ENCODE results near the gene NFIB.

Gene NFIB

DNA sequence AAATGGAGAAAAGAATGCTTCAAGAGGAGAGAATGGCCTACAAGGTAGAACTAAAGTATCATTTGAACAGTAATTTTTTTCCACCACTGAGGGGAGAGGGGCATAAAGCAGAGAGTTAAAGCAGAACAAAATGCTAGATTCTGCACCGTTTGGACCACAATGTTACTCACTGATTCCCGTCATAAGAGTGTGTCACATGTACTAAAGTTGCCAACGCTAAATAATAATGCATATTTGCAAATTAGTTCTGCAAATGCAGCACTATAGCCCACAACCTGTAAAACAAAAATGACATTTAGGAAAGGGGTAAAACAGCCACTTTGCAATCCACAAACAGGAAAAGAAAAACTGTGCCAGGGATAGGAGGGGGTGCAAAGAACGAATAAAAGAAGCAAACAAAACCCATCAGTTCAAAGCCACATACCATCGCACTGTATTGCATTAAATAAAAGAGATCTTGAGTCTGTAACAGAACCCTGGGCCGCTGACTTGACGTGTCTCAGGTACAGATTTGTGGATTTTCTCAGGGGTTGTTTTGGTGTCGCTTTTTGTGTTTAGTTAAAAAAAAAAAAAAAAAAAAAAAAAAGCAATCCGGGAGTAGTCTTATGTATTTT lies 7.7 kb upstream of the NFIB start:
- H3K4me2 ChIP-seq: peak overlapping the region; percentile 78
- peak overlapping the region; percentile 80 for H3K4me3 ChIP-seq
- H3K27ac ChIP-seq: peak overlapping the region; percentile 89
- peak overlapping the region; percentile 88 for H3K9ac ChIP-seq
- no peaks in the 10 kb centered on the region for H3K9me3 ChIP-seq
- H3K27me3 ChIP-seq: no peaks in the 10 kb centered on the region
- peaks cover 42% of the 10 kb centered on the region for H3K4me1 ChIP-seq
- H3K36me3 ChIP-seq: no peaks in the 10 kb centered on the region
- H4K20me1 ChIP-seq: no peaks in the 10 kb centered on the region
- TF ChIP-seq Cebpa-rat (IDR thresholded peaks at IDR 0.05): no peak

GRCh38 chr9:14320271-14321181 lies 6.6 kb upstream of the NFIB start:
- no peak for TF ChIP-seq Cebpa-rat (IDR thresholded peaks at IDR 0.05)
- Histone ChIP-seq H3K9ac (no peak overlapping the region), H3K4me3 (no peak overlapping the region), H4K20me1 (no peaks in the 10 kb centered on the region), H3K36me3 (no peaks in the 10 kb centered on the region), H3K9me3 (peaks cover 9% of the 10 kb centered on the region; the same call in 1 of the 2 replicates), H3K27ac (no peak overlapping the region), H3K4me2 (peak overlapping the region; percentile 78), H3K27me3 (no peaks in the 10 kb centered on the region), H3K4me1 (peaks cover 34% of the 10 kb centered on the region)

DNA sequence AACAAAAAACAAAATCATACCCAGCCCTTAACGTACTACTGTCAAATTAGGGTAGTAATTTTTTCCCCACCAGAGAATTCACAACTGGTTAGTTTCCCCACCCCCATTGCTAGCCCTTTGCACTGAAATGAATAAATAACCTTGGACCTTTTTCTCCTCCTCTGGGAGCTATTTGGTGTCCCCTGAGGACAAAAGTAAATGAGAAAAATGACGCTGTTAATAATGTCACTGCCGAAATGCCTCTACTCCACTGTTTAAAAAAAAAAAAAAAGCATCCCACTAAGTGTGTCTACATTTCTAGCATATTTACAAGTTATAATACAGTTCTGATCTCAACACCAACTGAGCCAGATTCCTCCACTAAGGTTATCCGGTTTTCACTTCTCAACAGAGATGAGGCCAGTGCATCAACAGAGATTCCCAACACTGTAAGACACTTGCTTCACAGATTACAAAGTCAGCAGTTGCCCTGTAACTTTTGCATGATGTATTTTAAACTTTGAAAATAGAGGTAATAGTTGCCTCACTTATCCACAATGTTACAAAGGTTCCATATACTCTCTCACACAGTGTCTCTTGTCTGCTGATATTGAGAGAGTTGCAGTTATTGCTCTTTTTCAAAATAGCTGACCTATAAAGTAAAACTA lies 5.1 kb upstream of the NFIB start:
- peak overlapping the region; percentile 25 for H3K4me2 ChIP-seq
- H3K9ac ChIP-seq: no peak overlapping the region
- TF ChIP-seq Cebpa-rat (IDR thresholded peaks at IDR 0.05): no peak
- no peaks in the 10 kb centered on the region for H3K36me3 ChIP-seq
- H3K4me3 ChIP-seq: no peak overlapping the region
- peaks cover 34% of the 10 kb centered on the region for H3K4me1 ChIP-seq
- no peaks in the 10 kb centered on the region for H3K27me3 ChIP-seq
- no peak overlapping the region for H3K27ac ChIP-seq
- H3K9me3 ChIP-seq: peaks cover 22% of the 10 kb centered on the region
- H4K20me1 ChIP-seq: no peaks in the 10 kb centered on the region

DNA sequence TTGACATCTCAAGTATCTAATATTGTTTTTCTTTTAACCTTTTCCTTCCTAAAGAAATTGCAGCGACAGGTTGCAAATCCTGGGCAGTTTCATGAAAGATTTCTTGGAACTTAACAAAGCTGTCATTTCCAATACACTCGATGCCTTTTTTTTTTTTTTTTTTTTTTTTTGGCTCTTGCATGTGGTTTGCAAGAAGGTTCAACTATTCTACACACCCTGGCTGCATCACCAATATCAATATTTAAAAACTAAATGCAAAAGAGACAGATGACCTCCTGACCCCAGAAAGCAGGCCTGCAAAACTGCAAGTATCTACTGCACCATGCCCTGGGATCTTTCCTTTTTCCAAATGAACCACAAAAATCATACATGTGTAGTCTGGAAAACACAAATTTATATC lies 4.4 kb upstream of the NFIB start:
- H3K4me2 ChIP-seq: peak overlapping the region; percentile 25
- H3K27ac ChIP-seq: no peak overlapping the region

GRCh38 chr9:14317667-14318320 lies 3.9 kb upstream of the NFIB start:
- no peak overlapping the region for H3K4me2 ChIP-seq
- H3K4me3 ChIP-seq: no peak overlapping the region
- no peak overlapping the region for H3K27ac ChIP-seq

More for the DNA sequence above, 4.4 kb upstream of the NFIB start:
- no peak for TF ChIP-seq Cebpa-rat (IDR thresholded peaks at IDR 0.05)
- no peak overlapping the region for H3K9ac ChIP-seq
- H3K9me3 ChIP-seq: peaks cover 26% of the 10 kb centered on the region
- peaks cover 34% of the 10 kb centered on the region for H3K4me1 ChIP-seq
- no peak overlapping the region for H3K4me3 ChIP-seq
- H4K20me1 ChIP-seq: no peaks in the 10 kb centered on the region
- H3K36me3 ChIP-seq: no peaks in the 10 kb centered on the region
- H3K27me3 ChIP-seq: no peaks in the 10 kb centered on the region

GRCh38 chr9:14316602-14317300 lies 2.8 kb upstream of the NFIB start:
- H3K27me3 ChIP-seq: no peaks in the 10 kb centered on the region
- no peak overlapping the region for H3K27ac ChIP-seq
- TF ChIP-seq Cebpa-rat (IDR thresholded peaks at IDR 0.05): no peak
- H3K9ac ChIP-seq: no peak overlapping the region
- peaks cover 33% of the 10 kb centered on the region for H3K4me1 ChIP-seq
- peaks cover 33% of the 10 kb centered on the region for H3K9me3 ChIP-seq
- H3K4me3 ChIP-seq: no peak overlapping the region
- no peak overlapping the region for H3K4me2 ChIP-seq
- H3K36me3 ChIP-seq: no peaks in the 10 kb centered on the region
- no peaks in the 10 kb centered on the region for H4K20me1 ChIP-seq

More at GRCh38 chr9:14317667-14318320, 3.9 kb upstream of the NFIB start:
- H3K4me1 ChIP-seq: peaks cover 34% of the 10 kb centered on the region
- peaks cover 32% of the 10 kb centered on the region for H3K9me3 ChIP-seq
- H3K36me3 ChIP-seq: no peaks in the 10 kb centered on the region
- H4K20me1 ChIP-seq: no peaks in the 10 kb centered on the region
- TF ChIP-seq Cebpa-rat (IDR thresholded peaks at IDR 0.05): no peak
- H3K9ac ChIP-seq: no peak overlapping the region
- no peaks in the 10 kb centered on the region for H3K27me3 ChIP-seq

DNA sequence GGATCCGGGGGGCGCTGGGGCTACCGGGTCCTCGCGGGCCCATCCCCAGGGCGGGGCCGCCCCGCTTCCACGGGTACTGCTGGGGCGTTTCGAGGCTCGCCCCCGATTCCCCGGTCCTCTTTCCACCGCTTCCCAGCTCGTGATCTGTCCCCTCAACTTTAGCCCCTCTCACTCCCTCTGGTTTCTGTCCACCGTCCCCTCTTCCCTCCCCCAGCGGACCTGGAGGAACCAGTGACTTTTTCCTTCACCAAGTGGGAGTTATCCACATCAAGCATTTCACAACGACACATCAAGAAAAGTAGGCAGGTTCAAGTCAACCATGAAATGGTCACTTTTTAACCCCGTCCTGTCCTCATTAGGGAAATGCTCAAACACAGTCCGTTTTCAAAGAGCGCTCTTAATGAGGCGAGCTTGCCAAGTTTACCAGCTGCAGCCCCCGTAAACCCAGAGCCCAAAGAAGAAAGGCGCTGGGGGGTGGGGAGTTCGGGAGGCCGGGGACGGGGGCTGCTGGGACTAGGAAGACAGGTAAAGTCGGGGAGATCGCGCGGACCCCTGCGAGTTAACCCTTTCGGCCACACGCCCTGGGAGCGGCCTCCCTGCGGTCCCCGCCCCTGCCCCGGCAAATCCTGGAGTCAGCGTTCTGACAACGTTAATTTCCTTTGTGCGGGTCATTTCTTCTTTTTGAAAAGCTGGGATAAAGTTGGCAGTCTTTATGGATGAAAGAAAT lies 2.1 kb upstream of the NFIB start:
- peaks cover 33% of the 10 kb centered on the region for H3K9me3 ChIP-seq
- H3K4me2 ChIP-seq: no peak overlapping the region
- H3K27ac ChIP-seq: no peak overlapping the region
- H3K27me3 ChIP-seq: no peaks in the 10 kb centered on the region
- no peak for TF ChIP-seq Cebpa-rat (IDR thresholded peaks at IDR 0.05)
- H3K4me3 ChIP-seq: no peak overlapping the region
- H3K9ac ChIP-seq: no peak overlapping the region
- peaks cover 26% of the 10 kb centered on the region for H3K4me1 ChIP-seq
- H4K20me1 ChIP-seq: no peaks in the 10 kb centered on the region
- no peaks in the 10 kb centered on the region for H3K36me3 ChIP-seq

DNA sequence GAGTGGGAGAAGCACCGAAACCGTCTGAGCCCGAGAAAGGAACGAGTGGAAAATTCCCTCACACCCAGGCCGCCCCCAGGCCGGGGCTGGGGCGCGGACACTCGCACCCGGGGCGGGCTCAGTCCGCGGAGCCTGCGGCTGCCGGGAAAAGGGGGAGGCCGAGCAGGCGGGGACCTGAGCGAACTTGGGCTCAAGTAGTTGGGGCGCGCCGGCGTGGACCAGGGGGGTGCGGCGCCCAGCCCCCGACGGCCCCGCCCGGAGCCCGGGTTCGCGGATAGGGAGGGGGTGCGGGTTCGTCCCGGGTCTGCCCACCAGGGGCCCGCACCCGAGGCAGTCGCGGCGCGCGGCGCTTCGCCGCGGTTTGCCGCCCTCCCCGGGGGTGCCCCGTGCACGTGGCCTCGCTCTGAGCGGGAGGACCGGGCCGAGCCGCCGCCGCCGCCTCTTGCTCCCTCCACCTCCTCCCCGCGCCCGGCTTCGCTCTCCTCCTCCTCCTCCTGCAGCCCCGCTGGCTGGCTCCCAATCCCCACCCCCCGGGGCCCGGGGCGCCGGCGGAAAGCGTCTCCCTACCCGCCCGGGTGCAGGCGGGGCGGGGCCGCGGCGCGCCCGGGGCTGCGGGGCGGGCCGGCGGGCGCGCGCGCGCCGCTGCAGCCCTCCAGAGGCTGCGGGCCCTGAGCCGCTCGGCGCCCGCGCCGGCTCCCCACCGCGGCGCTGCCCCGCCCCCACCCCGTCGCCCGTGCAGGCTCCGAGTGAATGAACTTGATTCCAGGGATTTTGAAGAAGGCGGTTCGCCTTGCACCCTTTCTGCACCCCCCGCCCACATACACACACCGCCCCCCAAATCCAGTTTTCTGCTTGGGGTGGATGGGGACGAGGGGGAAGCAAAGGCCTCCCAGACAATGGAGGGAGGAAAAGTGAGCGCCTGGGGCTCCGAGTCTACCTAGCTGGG lies 1.3 kb upstream of the NFIB start:
- no peak overlapping the region for H3K4me2 ChIP-seq
- no peak overlapping the region for H3K27ac ChIP-seq
- H3K9me3 ChIP-seq: peaks cover 33% of the 10 kb centered on the region
- no peaks in the 10 kb centered on the region for H3K27me3 ChIP-seq
- H3K4me3 ChIP-seq: no peak overlapping the region
- no peaks in the 10 kb centered on the region for H3K36me3 ChIP-seq
- no peaks in the 10 kb centered on the region for H4K20me1 ChIP-seq
- H3K4me1 ChIP-seq: peaks cover 18% of the 10 kb centered on the region
- no peak overlapping the region for H3K9ac ChIP-seq
- TF ChIP-seq Cebpa-rat (IDR thresholded peaks at IDR 0.05): no peak

All from BLaER1 (cell line).